Measurements from ENCODE around the gene PCDHGA9. TPM values are rescaled to one million over a fixed set of nuclear protein-coding genes. Genes with fewer than 3 reads are reported as not detected.
"Not testable (repeated sequence)": the region's sequence is repeated elsewhere in the genome, so short reads cannot be mapped to it uniquely, and the experiment has no call there.

Gene PCDHGA9
- total RNA-seq, 6 donors from 2014 or later = 2.4 to 8.4 (median 4.5) TPM

DNA sequence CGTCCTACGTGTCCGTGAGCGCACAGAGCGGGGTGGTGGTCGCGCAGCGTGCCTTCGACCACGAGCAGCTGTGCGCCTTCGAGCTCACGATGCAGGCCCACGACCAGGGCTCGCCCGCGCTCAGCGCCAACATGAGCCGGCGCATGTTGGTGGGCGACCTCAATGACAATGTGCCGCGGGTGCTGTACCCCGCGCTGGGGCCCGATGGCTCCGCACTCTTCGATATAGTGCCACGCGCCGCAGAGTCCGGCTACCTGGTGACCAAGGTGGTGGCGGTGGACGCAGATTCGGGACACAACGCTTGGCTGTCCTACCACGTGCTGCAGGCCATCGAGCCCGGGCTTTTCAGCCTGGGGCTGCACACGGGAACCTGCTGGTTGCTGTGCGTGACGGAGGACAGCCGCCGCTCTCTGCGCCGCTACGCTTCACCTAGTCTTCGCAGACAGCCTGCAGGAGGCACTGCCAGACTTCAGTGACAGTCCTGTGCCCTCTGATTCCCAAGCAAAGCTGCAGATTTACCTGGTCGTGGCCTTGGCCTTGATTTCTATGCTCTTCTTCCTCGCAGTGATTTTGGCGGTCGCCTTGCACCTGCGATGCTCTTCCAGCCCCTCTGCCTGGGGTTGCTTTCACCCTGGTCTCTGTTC, 25.3 kb downstream of the PCDHGA9 start:
- no peaks in the 10 kb centered on the region for H3K27me3 ChIP-seq
- no peak for ATAC-seq (ENCODE audit: low FRiP score in 2 of 2)

DNA sequence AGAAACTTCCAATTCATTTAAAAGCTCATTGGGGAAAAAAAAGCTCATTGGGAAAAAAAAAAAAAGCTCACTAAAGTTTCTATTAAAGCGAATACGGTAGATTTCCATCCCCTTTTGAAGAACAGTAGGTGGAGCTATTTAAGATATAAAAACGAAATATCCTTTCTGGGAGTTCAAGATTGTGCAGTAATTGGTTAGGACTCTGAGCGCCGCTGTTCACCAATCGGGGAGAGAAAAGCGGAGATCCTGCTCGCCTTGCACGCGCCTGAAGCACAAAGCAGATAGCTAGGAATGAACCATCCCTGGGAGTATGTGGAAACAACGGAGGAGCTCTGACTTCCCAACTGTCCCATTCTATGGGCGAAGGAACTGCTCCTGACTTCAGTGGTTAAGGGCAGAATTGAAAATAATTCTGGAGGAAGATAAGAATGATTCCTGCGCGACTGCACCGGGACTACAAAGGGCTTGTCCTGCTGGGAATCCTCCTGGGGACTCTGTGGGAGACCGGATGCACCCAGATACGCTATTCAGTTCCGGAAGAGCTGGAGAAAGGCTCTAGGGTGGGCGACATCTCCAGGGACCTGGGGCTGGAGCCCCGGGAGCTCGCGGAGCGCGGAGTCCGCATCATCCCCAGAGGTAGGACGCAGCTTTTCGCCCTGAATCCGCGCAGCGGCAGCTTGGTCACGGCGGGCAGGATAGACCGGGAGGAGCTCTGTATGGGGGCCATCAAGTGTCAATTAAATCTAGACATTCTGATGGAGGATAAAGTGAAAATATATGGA, 27.9 kb downstream of the PCDHGA9 start, which contains the start of gene PCDHGA12:
Gene PCDHGA12 (plus strand): TSS at position 176 of the 782 bp plus-strand sequence. CDS start 253 bp downstream, at position 429.
- no peaks in the 10 kb centered on the region for H3K36me3 ChIP-seq
- H3K9me3 ChIP-seq = peaks cover 63 to 82% (median 76%) of the 10 kb centered on the region in 4 donors
- WGBS, 2 donors = 16 to 18% methylated on average over 33 of the region's 33 CpGs
- no peak within 1 kb of the TSS for H3K27ac ChIP-seq
- peak within 1 kb of the TSS in 3 of 4 donors; percentile 17 to 35 (median 34) for H3K4me3 ChIP-seq
- H3K4me1 ChIP-seq = peaks cover 0 to 11% (median 2%) of the 10 kb centered on the region in 4 donors
- no peaks in the 10 kb centered on the region for H3K27me3 ChIP-seq
- ATAC-seq (ENCODE audit: low FRiP score in 2 of 2) (peak in 1 of 2 donors; percentile 85), DNase-seq (peak in 1 of 2 donors; percentile 63)
- TF ChIP-seq CTCF (IDR thresholded peaks at IDR 0.05) (peak in 3 of 6 experiments; percentile 14 to 37 (median 32)), POLR2A (IDR thresholded peaks at IDR 0.05) (no peak), EP300 (IDR thresholded peaks at IDR 0.05) (no peak), POLR2AphosphoS5 (IDR thresholded peaks at IDR 0.05) (no peak)

More for the DNA sequence above, 25.3 kb downstream of the PCDHGA9 start:
- no peaks in the 10 kb centered on the region for H3K36me3 ChIP-seq
- DNase-seq = peak in 1 of 2 donors; percentile 71
- TF ChIP-seq POLR2AphosphoS5 (IDR thresholded peaks at IDR 0.05) (no peak), POLR2A (IDR thresholded peaks at IDR 0.05) (no peak), CTCF (IDR thresholded peaks at IDR 0.05) (no peak), EP300 (IDR thresholded peaks at IDR 0.05) (no peak)
- H3K4me1 ChIP-seq = peaks cover 0 to 11% (median 2%) of the 10 kb centered on the region in 4 donors
- WGBS, 2 donors = 34 to 48% methylated on average over 17 to 43 of the region's 53 CpGs
- peaks cover 75 to 88% (median 82%) of the 10 kb centered on the region in 4 donors for H3K9me3 ChIP-seq
- no peak overlapping the region for H3K27ac ChIP-seq
- no peak overlapping the region for H3K4me3 ChIP-seq

DNA sequence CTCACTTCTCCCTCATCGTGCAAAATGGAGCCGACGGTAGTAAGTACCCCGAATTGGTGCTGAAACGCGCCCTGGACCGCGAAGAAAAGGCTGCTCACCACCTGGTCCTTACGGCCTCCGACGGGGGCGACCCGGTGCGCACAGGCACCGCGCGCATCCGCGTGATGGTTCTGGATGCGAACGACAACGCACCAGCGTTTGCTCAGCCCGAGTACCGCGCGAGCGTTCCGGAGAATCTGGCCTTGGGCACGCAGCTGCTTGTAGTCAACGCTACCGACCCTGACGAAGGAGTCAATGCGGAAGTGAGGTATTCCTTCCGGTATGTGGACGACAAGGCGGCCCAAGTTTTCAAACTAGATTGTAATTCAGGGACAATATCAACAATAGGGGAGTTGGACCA, 28.7 kb downstream of the PCDHGA9 start:
- peak in 1 of 2 donors; percentile 78 for DNase-seq
- peak overlapping the region in 3 of 4 donors; percentile 17 to 35 (median 34) for H3K4me3 ChIP-seq
- H3K27me3 ChIP-seq = no peaks in the 10 kb centered on the region
- H3K27ac ChIP-seq = no peak overlapping the region
- peak in 1 of 2 donors; percentile 7 for ATAC-seq (ENCODE audit: low FRiP score in 2 of 2)
- no peaks in the 10 kb centered on the region for H3K36me3 ChIP-seq
- peaks cover 61 to 82% (median 71%) of the 10 kb centered on the region in 4 donors for H3K9me3 ChIP-seq
- 22% methylated on average over 19 to 35 of the region's 37 CpGs for WGBS, 2 donors
- TF ChIP-seq POLR2AphosphoS5 (IDR thresholded peaks at IDR 0.05) = no peak
- TF ChIP-seq POLR2A (IDR thresholded peaks at IDR 0.05) = no peak
- no peak for TF ChIP-seq EP300 (IDR thresholded peaks at IDR 0.05)
- TF ChIP-seq CTCF (IDR thresholded peaks at IDR 0.05) = no peak
- H3K4me1 ChIP-seq = peaks cover 0 to 11% (median 2%) of the 10 kb centered on the region in 4 donors

DNA sequence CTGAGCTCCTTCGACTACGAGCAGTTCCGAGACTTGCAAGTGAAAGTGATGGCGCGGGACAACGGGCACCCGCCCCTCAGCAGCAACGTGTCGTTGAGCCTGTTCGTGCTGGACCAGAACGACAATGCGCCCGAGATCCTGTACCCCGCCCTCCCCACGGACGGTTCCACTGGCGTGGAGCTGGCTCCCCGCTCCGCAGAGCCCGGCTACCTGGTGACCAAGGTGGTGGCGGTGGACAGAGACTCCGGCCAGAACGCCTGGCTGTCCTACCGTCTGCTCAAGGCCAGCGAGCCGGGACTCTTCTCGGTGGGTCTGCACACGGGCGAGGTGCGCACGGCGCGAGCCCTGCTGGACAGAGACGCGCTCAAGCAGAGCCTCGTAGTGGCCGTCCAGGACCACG, 29.7 kb downstream of the PCDHGA9 start:
- WGBS, 2 donors = 39 to 51% methylated on average over 2 to 29 of the region's 38 CpGs
- peaks cover 53 to 81% (median 68%) of the 10 kb centered on the region in 4 donors for H3K9me3 ChIP-seq
- H3K27ac ChIP-seq; ATAC-seq (ENCODE audit: low FRiP score in 2 of 2); H3K27me3 ChIP-seq; H3K36me3 ChIP-seq; H3K4me3 ChIP-seq: not testable (repeated sequence)
- DNase-seq = peak in 1 of 2 donors; percentile 68
- H3K4me1 ChIP-seq = peaks cover 0 to 11% (median 2%) of the 10 kb centered on the region in 4 donors

- H3K4me1 ChIP-seq = peaks cover 0 to 11% (median 2%) of the 10 kb centered on the region in 4 donors
These were observed 30.1 kb downstream of the PCDHGA9 start for GRCh38 chr5:141432726-141433125.

More at GRCh38 chr5:141432726-141433125, 30.1 kb downstream of the PCDHGA9 start:
- DNase-seq = peak in 1 of 2 donors; percentile 76
- peaks cover 49 to 81% (median 64%) of the 10 kb centered on the region in 4 donors for H3K9me3 ChIP-seq
- not testable (repeated sequence) for ATAC-seq (ENCODE audit: low FRiP score in 2 of 2); H3K27me3 ChIP-seq; H3K4me3 ChIP-seq; H3K27ac ChIP-seq; H3K36me3 ChIP-seq
- 26 to 30% methylated on average over 13 to 29 of the region's 29 CpGs for WGBS, 2 donors

Data from upper lobe of left lung (tissue), 6 donors.